ENCODE measurements around the gene EXOC5. TPM values are rescaled to one million over a fixed set of nuclear protein-coding genes. Genes with fewer than 3 reads are reported as not detected.

The EXOC5 gene
- total and polyA plus RNA-seq, 2 donors from 2014 or later = 11.6 to 52.2 TPM

DNA sequence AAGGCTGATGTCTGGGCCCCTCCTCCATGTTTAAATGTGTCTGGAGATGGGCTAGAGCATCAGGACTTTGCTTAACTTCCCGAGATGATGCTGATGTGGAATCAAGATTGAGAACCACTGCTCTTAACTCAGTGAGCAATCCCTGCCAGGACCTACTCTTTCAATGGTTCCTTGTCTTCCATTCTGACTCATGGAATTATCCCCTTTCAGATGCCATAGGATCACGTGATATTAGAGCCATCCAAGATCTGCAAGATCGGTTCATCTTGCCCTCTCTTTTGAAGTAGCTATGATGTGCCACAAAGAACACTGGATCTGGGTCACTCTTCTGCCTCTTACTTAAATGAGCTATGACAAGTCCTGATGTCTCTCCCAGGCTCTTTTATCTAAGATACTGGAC lies 96.8 kb downstream of the EXOC5 start:
- intact Hi-C loops (cut with DNase I) = no loop called here
- TF ChIP-seq, protein P1, sequence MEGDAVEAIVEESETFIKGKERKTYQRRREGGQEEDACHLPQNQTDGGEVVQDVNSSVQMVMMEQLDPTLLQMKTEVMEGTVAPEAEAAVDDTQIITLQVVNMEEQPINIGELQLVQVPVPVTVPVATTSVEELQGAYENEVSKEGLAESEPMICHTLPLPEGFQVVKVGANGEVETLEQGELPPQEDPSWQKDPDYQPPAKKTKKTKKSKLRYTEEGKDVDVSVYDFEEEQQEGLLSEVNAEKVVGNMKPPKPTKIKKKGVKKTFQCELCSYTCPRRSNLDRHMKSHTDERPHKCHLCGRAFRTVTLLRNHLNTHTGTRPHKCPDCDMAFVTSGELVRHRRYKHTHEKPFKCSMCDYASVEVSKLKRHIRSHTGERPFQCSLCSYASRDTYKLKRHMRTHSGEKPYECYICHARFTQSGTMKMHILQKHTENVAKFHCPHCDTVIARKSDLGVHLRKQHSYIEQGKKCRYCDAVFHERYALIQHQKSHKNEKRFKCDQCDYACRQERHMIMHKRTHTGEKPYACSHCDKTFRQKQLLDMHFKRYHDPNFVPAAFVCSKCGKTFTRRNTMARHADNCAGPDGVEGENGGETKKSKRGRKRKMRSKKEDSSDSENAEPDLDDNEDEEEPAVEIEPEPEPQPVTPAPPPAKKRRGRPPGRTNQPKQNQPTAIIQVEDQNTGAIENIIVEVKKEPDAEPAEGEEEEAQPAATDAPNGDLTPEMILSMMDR (IDR thresholded peaks at IDR 0.05; ENCODE audit: borderline replicate concordance, extremely low read depth, insufficient read depth) = no peak
- no peaks in the 10 kb centered on the region for H3K4me1 ChIP-seq (ENCODE audit: control insufficient read depth in 2 of 3, insufficient read depth in 2 of 3, low read depth in 1 of 3, low read length in 3 of 3)

DNA sequence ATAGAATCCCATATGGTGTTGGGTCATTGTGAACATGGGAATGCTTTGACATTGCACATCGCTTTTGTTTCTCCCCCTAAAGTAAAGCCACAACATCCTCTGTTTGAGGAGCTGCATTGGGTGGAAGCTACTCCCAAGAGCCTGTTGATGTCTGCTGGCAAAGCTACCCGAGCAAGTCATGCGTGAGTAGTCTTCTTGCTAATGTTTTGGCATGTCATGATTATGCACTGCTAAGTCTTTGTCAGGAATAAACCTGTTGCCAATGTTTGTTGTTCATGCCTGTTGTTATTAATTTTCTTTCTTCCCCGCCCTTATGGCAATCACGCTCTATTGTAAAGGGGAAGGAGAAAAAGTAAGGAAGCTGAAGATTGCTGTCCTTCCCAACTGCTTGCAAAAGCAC lies 97.3 kb downstream of the EXOC5 start:
- Histone ChIP-seq H3K9me3 (ENCODE audit: control insufficient read depth in 2 of 3, insufficient read depth in 1 of 3, low read length in 3 of 3) (no peaks in the 10 kb centered on the region), H3K36me3 (ENCODE audit: control insufficient read depth in 2 of 3, insufficient read depth in 3 of 3, low read length in 3 of 3) (no peaks in the 10 kb centered on the region), H3K27me3 (ENCODE audit: control insufficient read depth, insufficient read depth, low read length) (no peaks in the 10 kb centered on the region), H3K9ac (ENCODE audit: low read length in 3 of 3) (no peak overlapping the region), H3K4me1 (ENCODE audit: control insufficient read depth in 2 of 3, insufficient read depth in 2 of 3, low read depth in 1 of 3, low read length in 3 of 3) (no peaks in the 10 kb centered on the region), H3K27ac (ENCODE audit: low read depth in 2 of 2, low read length in 2 of 2) (no peak overlapping the region), H3K4me3 (ENCODE audit: low read length in 3 of 3) (no peak overlapping the region)
- TF ChIP-seq, protein P1 (IDR thresholded peaks at IDR 0.05; ENCODE audit: borderline replicate concordance, extremely low read depth, insufficient read depth) = no peak
- no peak for FAIRE-seq
- no peak for DNase-seq
- intact Hi-C loops (cut with DNase I) = no loop called here

More for the DNA sequence above, 96.8 kb downstream of the EXOC5 start:
- H3K27me3 ChIP-seq (ENCODE audit: control insufficient read depth, insufficient read depth, low read length) = no peaks in the 10 kb centered on the region
- no peak for FAIRE-seq
- H3K9me3 ChIP-seq (ENCODE audit: control insufficient read depth in 2 of 3, insufficient read depth in 1 of 3, low read length in 3 of 3) = no peaks in the 10 kb centered on the region
- no peaks in the 10 kb centered on the region for H3K36me3 ChIP-seq (ENCODE audit: control insufficient read depth in 2 of 3, insufficient read depth in 3 of 3, low read length in 3 of 3)
- H3K27ac ChIP-seq (ENCODE audit: low read depth in 2 of 2, low read length in 2 of 2) = no peak overlapping the region
- no peak overlapping the region for H3K9ac ChIP-seq (ENCODE audit: low read length in 3 of 3)
- no peak for DNase-seq
- no peak overlapping the region for H3K4me3 ChIP-seq (ENCODE audit: low read length in 3 of 3)

DNA sequence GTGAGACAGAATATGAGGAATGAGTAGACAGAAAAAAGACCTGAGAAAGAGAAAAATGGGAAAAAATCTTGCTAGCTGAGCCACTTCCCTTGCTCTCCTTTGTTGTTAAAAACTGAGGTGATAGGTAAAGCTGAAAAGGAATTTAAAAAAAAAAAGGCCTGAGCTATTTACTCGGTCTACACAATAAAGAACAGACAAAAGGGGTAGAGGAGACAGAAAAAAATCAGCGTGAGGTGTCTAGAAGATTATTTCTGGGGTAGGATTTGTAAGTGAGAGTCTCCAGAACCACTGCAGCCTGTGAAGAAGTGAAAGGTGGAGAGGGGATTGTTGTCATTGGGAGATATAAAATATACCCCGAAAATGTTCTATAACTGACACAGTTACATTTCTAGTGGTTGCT lies 98.8 kb downstream of the EXOC5 start:
- H3K4me3 ChIP-seq (ENCODE audit: low read length in 3 of 3) = no peak overlapping the region
- TF ChIP-seq, protein P1 (IDR thresholded peaks at IDR 0.05; ENCODE audit: borderline replicate concordance, extremely low read depth, insufficient read depth) = no peak
- H3K9me3 ChIP-seq (ENCODE audit: control insufficient read depth in 2 of 3, insufficient read depth in 1 of 3, low read length in 3 of 3) = no peaks in the 10 kb centered on the region
- no peak overlapping the region for H3K27ac ChIP-seq (ENCODE audit: low read depth in 2 of 2, low read length in 2 of 2)
- H3K36me3 ChIP-seq (ENCODE audit: control insufficient read depth in 2 of 3, insufficient read depth in 3 of 3, low read length in 3 of 3) = no peaks in the 10 kb centered on the region
- H3K4me1 ChIP-seq (ENCODE audit: control insufficient read depth in 2 of 3, insufficient read depth in 2 of 3, low read depth in 1 of 3, low read length in 3 of 3) = no peaks in the 10 kb centered on the region
- FAIRE-seq = no peak
- intact Hi-C loops (cut with DNase I) = no loop called here
- no peaks in the 10 kb centered on the region for H3K27me3 ChIP-seq (ENCODE audit: control insufficient read depth, insufficient read depth, low read length)
- H3K9ac ChIP-seq (ENCODE audit: low read length in 3 of 3) = no peak overlapping the region
- DNase-seq = no peak

DNA sequence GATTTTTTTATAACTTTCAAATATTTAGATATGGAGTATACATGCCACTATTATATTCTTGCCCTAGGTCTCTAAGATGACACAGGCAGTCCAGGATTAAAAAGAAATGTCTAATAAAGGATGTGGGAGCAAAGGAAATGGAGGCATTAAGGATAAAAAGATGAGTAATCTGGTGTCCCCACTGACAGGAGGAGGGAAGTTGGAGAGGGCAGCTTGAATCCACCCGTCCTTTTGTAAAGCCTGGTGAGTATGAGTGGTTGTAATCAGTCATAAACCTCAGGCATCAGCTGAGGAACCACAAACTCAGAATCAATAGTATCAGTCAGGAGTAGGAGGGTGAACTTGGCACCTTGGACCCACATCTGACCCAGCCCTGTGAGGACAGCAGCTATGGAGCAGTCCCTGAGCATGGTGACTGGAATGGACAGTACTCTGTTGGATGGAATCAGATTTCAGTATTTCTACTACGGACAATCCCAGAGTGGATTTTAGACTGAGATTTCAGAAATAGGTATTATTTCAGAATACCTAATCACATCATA lies 100.5 kb downstream of the EXOC5 start:
- H3K9ac ChIP-seq (ENCODE audit: low read length in 3 of 3) = no peak overlapping the region
- DNase-seq = no peak
- no peaks in the 10 kb centered on the region for H3K4me1 ChIP-seq (ENCODE audit: control insufficient read depth in 2 of 3, insufficient read depth in 2 of 3, low read depth in 1 of 3, low read length in 3 of 3)
- H3K4me3 ChIP-seq (ENCODE audit: low read length in 3 of 3) = no peak overlapping the region
- no peaks in the 10 kb centered on the region for H3K27me3 ChIP-seq (ENCODE audit: control insufficient read depth, insufficient read depth, low read length)
- H3K9me3 ChIP-seq (ENCODE audit: control insufficient read depth in 2 of 3, insufficient read depth in 1 of 3, low read length in 3 of 3) = no peaks in the 10 kb centered on the region
- no peaks in the 10 kb centered on the region for H3K36me3 ChIP-seq (ENCODE audit: control insufficient read depth in 2 of 3, insufficient read depth in 3 of 3, low read length in 3 of 3)
- intact Hi-C loops (cut with DNase I) = no loop called here
- H3K27ac ChIP-seq (ENCODE audit: low read depth in 2 of 2, low read length in 2 of 2) = no peak overlapping the region
- TF ChIP-seq, protein P1 (IDR thresholded peaks at IDR 0.05; ENCODE audit: borderline replicate concordance, extremely low read depth, insufficient read depth) = no peak
- FAIRE-seq = no peak

Data from kidney (tissue), 14 donors.